OCI-LY3 (cell line): ENCODE measurements around the gene DGKB.

Experiments
- H2AFZ ChIP-seq: fragments of 200-600, 300-600 bp; shearing (Covaris generic); 2 replicates; pipeline ENCODE4 v1.6.0; 2014; ENCODE audit warnings: antibody characterized with exemption, low read depth, low read length
- H3K27ac ChIP-seq: fragments of 200-600, 300-600 bp; sonication (generic); 2 replicates; pipeline ENCODE4 v1.5.1; 2014; ENCODE audit warnings: mild to moderate bottlenecking, low read length, moderate library complexity, mixed read lengths
- H3K27me3 ChIP-seq: fragments of 200-600, 300-600 bp; sonication (generic); 2 replicates; pipeline ENCODE4 v1.6.1; 2014; ENCODE audit warnings: low read depth, low read length, mixed read lengths
- H3K36me3 ChIP-seq: fragments of 200-600, 300-600 bp; sonication (generic); replicated peaks from 2 replicates; pipeline ENCODE3; 2014; ENCODE audit warnings: low read depth, low read length, mixed read lengths
- H3K4me1 ChIP-seq: fragments of 300-600, 200-600 bp; sonication (generic); 2 replicates; pipeline ENCODE4 v1.6.1; 2014; ENCODE audit warnings: low read length, mixed read lengths
- H3K4me2 ChIP-seq: fragments of 200-600, 300-600 bp; sonication (generic); 2 replicates; pipeline ENCODE4 v1.6.1; 2014; ENCODE audit warnings: low read length, mixed read lengths
- H3K4me3 ChIP-seq: fragments of 300-600, 200-600 bp; sonication (generic); 2 replicates; pipeline ENCODE4 v1.5.1; 2014; ENCODE audit warnings: antibody characterized with exemption, mild to moderate bottlenecking, low read length, moderate library complexity
- H3K79me2 ChIP-seq: fragments of 300-600, 200-600 bp; shearing (Covaris generic); 2 replicates; pipeline ENCODE4 v1.6.1; 2014; ENCODE audit warnings: mild to moderate bottlenecking, low read length, mixed read lengths
- H3K9ac ChIP-seq: fragments of 300-600, 200-600 bp; shearing (Covaris generic); 2 replicates; pipeline ENCODE4 v1.6.0; 2014; ENCODE audit warnings: mild to moderate bottlenecking, low read length, moderate library complexity
- H3K9me3 ChIP-seq: fragments of 200-600, 300-600 bp; shearing (Covaris generic); 2 replicates; pipeline ENCODE4 v1.6.1; 2014; ENCODE audit warnings: low read length, mixed read lengths; ENCODE audit not compliant: insufficient read depth
- H4K20me1 ChIP-seq: fragments of 200-600, 300-600 bp; sonication (generic); 2 replicates; pipeline ENCODE4 v1.6.1; 2016; ENCODE audit warnings: low read length, mixed read lengths; ENCODE audit not compliant: insufficient read depth
- CTCF ChIP-seq: fragments of 200-600, 300-600 bp; sonication (generic); IDR thresholded peaks from 2 replicates; pipeline ENCODE4 v1.5.1; 2014; ENCODE audit warnings: antibody characterized with exemption, low read length, low read depth
- EZH2phosphoT487 ChIP-seq: fragments of 200-600 bp; shearing (Covaris generic); IDR thresholded peaks from 2 replicates; pipeline ENCODE4 v1.6.1; 2018; ENCODE audit warnings: antibody characterized with exemption, mixed run types, low read depth

The DGKB gene

GRCh38 chr7:14690486-14690885 lies 212.1 kb downstream of the DGKB start:
- H3K9me3 ChIP-seq: no peaks in the 10 kb centered on the region
- H3K27me3 ChIP-seq: no peaks in the 10 kb centered on the region
- H4K20me1 ChIP-seq: no peaks in the 10 kb centered on the region
- H3K36me3 ChIP-seq: no peaks in the 10 kb centered on the region
- TF ChIP-seq CTCF: no peak
- no peak for TF ChIP-seq EZH2phosphoT487
- no peaks in the 10 kb centered on the region for H3K79me2 ChIP-seq
- H3K27ac ChIP-seq: no peak overlapping the region
- peaks cover 38% of the 10 kb centered on the region for H3K4me1 ChIP-seq
- H3K4me3 ChIP-seq: peak overlapping the region; percentile 38
- H3K4me2 ChIP-seq: peak overlapping the region; percentile 73
- H2AFZ ChIP-seq: no peak overlapping the region
- H3K9ac ChIP-seq: no peak overlapping the region; the same call in 1 of the 2 replicates

GRCh38 chr7:14690075-14690474 lies 212.5 kb downstream of the DGKB start:
- TF ChIP-seq CTCF (no peak), EZH2phosphoT487 (no peak)
- H3K27me3 ChIP-seq: no peaks in the 10 kb centered on the region
- no peaks in the 10 kb centered on the region for H3K36me3 ChIP-seq
- H3K27ac ChIP-seq: no peak overlapping the region
- no peaks in the 10 kb centered on the region for H3K79me2 ChIP-seq
- peak overlapping the region; percentile 73 for H3K4me2 ChIP-seq
- no peak overlapping the region for H3K9ac ChIP-seq
- H2AFZ ChIP-seq: no peak overlapping the region
- no peaks in the 10 kb centered on the region for H3K9me3 ChIP-seq
- peak overlapping the region; percentile 38 for H3K4me3 ChIP-seq
- no peaks in the 10 kb centered on the region for H4K20me1 ChIP-seq
- peaks cover 38% of the 10 kb centered on the region for H3K4me1 ChIP-seq

- no peak overlapping the region for H3K9ac ChIP-seq
- H3K4me2 ChIP-seq: peak overlapping the region; percentile 57
Observed at GRCh38 chr7:14688208-14688607, 214.3 kb downstream of the DGKB start.

GRCh38 chr7:14687777-14688176 lies 214.8 kb downstream of the DGKB start:
- Histone ChIP-seq H3K79me2 (no peaks in the 10 kb centered on the region), H3K4me3 (peak overlapping the region; percentile 14), H3K27ac (no peak overlapping the region), H3K27me3 (no peaks in the 10 kb centered on the region), H3K4me1 (peaks cover 38% of the 10 kb centered on the region), H4K20me1 (no peaks in the 10 kb centered on the region), H3K9ac (no peak overlapping the region), H3K36me3 (no peaks in the 10 kb centered on the region), H3K9me3 (no peaks in the 10 kb centered on the region), H3K4me2 (peak overlapping the region; percentile 57), H2AFZ (no peak overlapping the region)
- TF ChIP-seq EZH2phosphoT487 (no peak), CTCF (no peak)

More at GRCh38 chr7:14688208-14688607, 214.3 kb downstream of the DGKB start:
- Histone ChIP-seq H2AFZ (no peak overlapping the region), H3K36me3 (no peaks in the 10 kb centered on the region), H3K4me3 (peak overlapping the region; percentile 14), H3K79me2 (no peaks in the 10 kb centered on the region), H3K27ac (no peak overlapping the region), H4K20me1 (no peaks in the 10 kb centered on the region), H3K9me3 (no peaks in the 10 kb centered on the region), H3K4me1 (peaks cover 38% of the 10 kb centered on the region), H3K27me3 (no peaks in the 10 kb centered on the region)
- no peak for TF ChIP-seq CTCF
- no peak for TF ChIP-seq EZH2phosphoT487
